ENCODE results near the gene LPIN3. TPM values are rescaled to one million over a fixed set of nuclear protein-coding genes. Genes with fewer than 3 reads are reported as not detected.

The LPIN3 gene
- total and polyA plus RNA-seq, 4 donors = 2.7 to 6.0 (median 4.2) TPM

GRCh38 chr20:41318271-41318649, 22.4 kb upstream of the LPIN3 start:
- no peaks in the 10 kb centered on the region for H3K9me3 ChIP-seq (ENCODE audit: control insufficient read depth, insufficient read depth, low read length)
- H3K4me1 ChIP-seq (ENCODE audit: control insufficient read depth, insufficient read depth, low read length) = peaks cover 10% of the 10 kb centered on the region
- H3K36me3 ChIP-seq (ENCODE audit: control insufficient read depth, insufficient read depth, low read length) = no peaks in the 10 kb centered on the region
- H3K27me3 ChIP-seq (ENCODE audit: control insufficient read depth, insufficient read depth, low read length) = no peaks in the 10 kb centered on the region
- H3K27ac ChIP-seq (ENCODE audit: low read depth, low read length) = peak overlapping the region; percentile 31
- WGBS (ENCODE audit: insufficient coverage) = 100% methylated on average over 1 of the region's 5 CpGs
- no peak for DNase-seq (ENCODE audit: low read depth in 4 of 6, low spot score in 6 of 6)
- H3K4me3 ChIP-seq (ENCODE audit: low read depth, low read length) = peak overlapping the region; percentile 35

- H3K4me1 ChIP-seq (ENCODE audit: control insufficient read depth, insufficient read depth, low read length) = peaks cover 5% of the 10 kb centered on the region
- no peak overlapping the region for H3K4me3 ChIP-seq (ENCODE audit: low read depth, low read length)
- DNase-seq (ENCODE audit: low read depth in 4 of 6, low spot score in 6 of 6) = no peak
- no peaks in the 10 kb centered on the region for H3K9me3 ChIP-seq (ENCODE audit: control insufficient read depth, insufficient read depth, low read length)
- no peaks in the 10 kb centered on the region for H3K27me3 ChIP-seq (ENCODE audit: control insufficient read depth, insufficient read depth, low read length)
- H3K36me3 ChIP-seq (ENCODE audit: control insufficient read depth, insufficient read depth, low read length) = no peaks in the 10 kb centered on the region
- H3K27ac ChIP-seq (ENCODE audit: low read depth, low read length) = no peak overlapping the region
Observed at GRCh38 chr20:41320441-41320840, 20.2 kb upstream of the LPIN3 start.

- 92% methylated on average over 1 of the region's 1 CpG for WGBS (ENCODE audit: insufficient coverage)
- no peaks in the 10 kb centered on the region for H3K9me3 ChIP-seq (ENCODE audit: control insufficient read depth, insufficient read depth, low read length)
- H3K27ac ChIP-seq (ENCODE audit: low read depth, low read length) = no peak overlapping the region
- no peak for DNase-seq (ENCODE audit: low read depth in 4 of 6, low spot score in 6 of 6)
- peaks cover 5% of the 10 kb centered on the region for H3K4me1 ChIP-seq (ENCODE audit: control insufficient read depth, insufficient read depth, low read length)
- H3K27me3 ChIP-seq (ENCODE audit: control insufficient read depth, insufficient read depth, low read length) = no peaks in the 10 kb centered on the region
- no peaks in the 10 kb centered on the region for H3K36me3 ChIP-seq (ENCODE audit: control insufficient read depth, insufficient read depth, low read length)
- H3K4me3 ChIP-seq (ENCODE audit: low read depth, low read length) = no peak overlapping the region
Observed at GRCh38 chr20:41320976-41321375, 19.6 kb upstream of the LPIN3 start.

- no peaks in the 10 kb centered on the region for H3K27me3 ChIP-seq (ENCODE audit: control insufficient read depth, insufficient read depth, low read length)
- H3K27ac ChIP-seq (ENCODE audit: low read depth, low read length) = no peak overlapping the region
- no peak for DNase-seq (ENCODE audit: low read depth in 4 of 6, low spot score in 6 of 6)
- 58% methylated on average over 2 of the region's 5 CpGs for WGBS (ENCODE audit: insufficient coverage)
- peaks cover 4% of the 10 kb centered on the region for H3K4me1 ChIP-seq (ENCODE audit: control insufficient read depth, insufficient read depth, low read length)
- no peak overlapping the region for H3K4me3 ChIP-seq (ENCODE audit: low read depth, low read length)
- H3K9me3 ChIP-seq (ENCODE audit: control insufficient read depth, insufficient read depth, low read length) = no peaks in the 10 kb centered on the region
- H3K36me3 ChIP-seq (ENCODE audit: control insufficient read depth, insufficient read depth, low read length) = no peaks in the 10 kb centered on the region
Observed at GRCh38 chr20:41327178-41327577, 13.4 kb upstream of the LPIN3 start.

- Histone ChIP-seq H3K27me3 (ENCODE audit: control insufficient read depth, insufficient read depth, low read length) (no peaks in the 10 kb centered on the region), H3K36me3 (ENCODE audit: control insufficient read depth, insufficient read depth, low read length) (no peaks in the 10 kb centered on the region), H3K9me3 (ENCODE audit: control insufficient read depth, insufficient read depth, low read length) (no peaks in the 10 kb centered on the region), H3K27ac (ENCODE audit: low read depth, low read length) (no peak overlapping the region), H3K4me1 (ENCODE audit: control insufficient read depth, insufficient read depth, low read length) (peaks cover 4% of the 10 kb centered on the region), H3K4me3 (ENCODE audit: low read depth, low read length) (no peak overlapping the region)
- DNase-seq (ENCODE audit: low read depth in 4 of 6, low spot score in 6 of 6) = peak in 1 of 6 donors; percentile 5
- 66% methylated on average over 7 of the region's 14 CpGs for WGBS (ENCODE audit: insufficient coverage)
Observed at GRCh38 chr20:41329435-41330342, 10.9 kb upstream of the LPIN3 start.

- DNase-seq (ENCODE audit: low read depth in 4 of 6, low spot score in 6 of 6) = no peak
- WGBS (ENCODE audit: insufficient coverage) = 71% methylated on average over 4 of the region's 5 CpGs
- Histone ChIP-seq H3K36me3 (ENCODE audit: control insufficient read depth, insufficient read depth, low read length) (no peaks in the 10 kb centered on the region), H3K4me1 (ENCODE audit: control insufficient read depth, insufficient read depth, low read length) (peaks cover 4% of the 10 kb centered on the region), H3K27me3 (ENCODE audit: control insufficient read depth, insufficient read depth, low read length) (no peaks in the 10 kb centered on the region), H3K9me3 (ENCODE audit: control insufficient read depth, insufficient read depth, low read length) (no peaks in the 10 kb centered on the region), H3K4me3 (ENCODE audit: low read depth, low read length) (no peak overlapping the region), H3K27ac (ENCODE audit: low read depth, low read length) (no peak overlapping the region)
Observed at GRCh38 chr20:41330343-41330720, 10.3 kb upstream of the LPIN3 start.

- H3K36me3 ChIP-seq (ENCODE audit: control insufficient read depth, insufficient read depth, low read length) = no peaks in the 10 kb centered on the region
- H3K9me3 ChIP-seq (ENCODE audit: control insufficient read depth, insufficient read depth, low read length) = no peaks in the 10 kb centered on the region
- no peak overlapping the region for H3K4me3 ChIP-seq (ENCODE audit: low read depth, low read length)
- no peak overlapping the region for H3K27ac ChIP-seq (ENCODE audit: low read depth, low read length)
- no CpG with 5 or more reads among the region's 1 CpG for WGBS (ENCODE audit: insufficient coverage)
- peaks cover 7% of the 10 kb centered on the region for H3K4me1 ChIP-seq (ENCODE audit: control insufficient read depth, insufficient read depth, low read length)
- DNase-seq (ENCODE audit: low read depth in 4 of 6, low spot score in 6 of 6) = no peak
- H3K27me3 ChIP-seq (ENCODE audit: control insufficient read depth, insufficient read depth, low read length) = no peaks in the 10 kb centered on the region
Observed at GRCh38 chr20:41330941-41331340, 9.7 kb upstream of the LPIN3 start.

- H3K4me3 ChIP-seq (ENCODE audit: low read depth, low read length) = no peak overlapping the region
- DNase-seq (ENCODE audit: low read depth in 4 of 6, low spot score in 6 of 6) = no peak
- no peak overlapping the region for H3K27ac ChIP-seq (ENCODE audit: low read depth, low read length)
- H3K27me3 ChIP-seq (ENCODE audit: control insufficient read depth, insufficient read depth, low read length) = no peaks in the 10 kb centered on the region
- no peaks in the 10 kb centered on the region for H3K36me3 ChIP-seq (ENCODE audit: control insufficient read depth, insufficient read depth, low read length)
- peaks cover 7% of the 10 kb centered on the region for H3K4me1 ChIP-seq (ENCODE audit: control insufficient read depth, insufficient read depth, low read length)
- no peaks in the 10 kb centered on the region for H3K9me3 ChIP-seq (ENCODE audit: control insufficient read depth, insufficient read depth, low read length)
- WGBS (ENCODE audit: insufficient coverage) = 100% methylated on average over 2 of the region's 4 CpGs
Observed at GRCh38 chr20:41331731-41332130, 8.9 kb upstream of the LPIN3 start.

GRCh38 chr20:41334036-41334435, 6.6 kb upstream of the LPIN3 start:
- H3K36me3 ChIP-seq (ENCODE audit: control insufficient read depth, insufficient read depth, low read length) = no peaks in the 10 kb centered on the region
- no peak overlapping the region for H3K4me3 ChIP-seq (ENCODE audit: low read depth, low read length)
- no peak for DNase-seq (ENCODE audit: low read depth in 4 of 6, low spot score in 6 of 6)
- no peaks in the 10 kb centered on the region for H3K27me3 ChIP-seq (ENCODE audit: control insufficient read depth, insufficient read depth, low read length)
- 83% methylated on average over 2 of the region's 2 CpGs for WGBS (ENCODE audit: insufficient coverage)
- H3K4me1 ChIP-seq (ENCODE audit: control insufficient read depth, insufficient read depth, low read length) = peaks cover 7% of the 10 kb centered on the region
- no peak overlapping the region for H3K27ac ChIP-seq (ENCODE audit: low read depth, low read length)
- no peaks in the 10 kb centered on the region for H3K9me3 ChIP-seq (ENCODE audit: control insufficient read depth, insufficient read depth, low read length)
